ENCODE results near the gene AMMECR1L. TPM values are rescaled to one million over a fixed set of nuclear protein-coding genes. Genes with fewer than 3 reads are reported as not detected.

The AMMECR1L gene
- total RNA-seq, 1 donor from 2014 or later, result 9.7 TPM

DNA sequence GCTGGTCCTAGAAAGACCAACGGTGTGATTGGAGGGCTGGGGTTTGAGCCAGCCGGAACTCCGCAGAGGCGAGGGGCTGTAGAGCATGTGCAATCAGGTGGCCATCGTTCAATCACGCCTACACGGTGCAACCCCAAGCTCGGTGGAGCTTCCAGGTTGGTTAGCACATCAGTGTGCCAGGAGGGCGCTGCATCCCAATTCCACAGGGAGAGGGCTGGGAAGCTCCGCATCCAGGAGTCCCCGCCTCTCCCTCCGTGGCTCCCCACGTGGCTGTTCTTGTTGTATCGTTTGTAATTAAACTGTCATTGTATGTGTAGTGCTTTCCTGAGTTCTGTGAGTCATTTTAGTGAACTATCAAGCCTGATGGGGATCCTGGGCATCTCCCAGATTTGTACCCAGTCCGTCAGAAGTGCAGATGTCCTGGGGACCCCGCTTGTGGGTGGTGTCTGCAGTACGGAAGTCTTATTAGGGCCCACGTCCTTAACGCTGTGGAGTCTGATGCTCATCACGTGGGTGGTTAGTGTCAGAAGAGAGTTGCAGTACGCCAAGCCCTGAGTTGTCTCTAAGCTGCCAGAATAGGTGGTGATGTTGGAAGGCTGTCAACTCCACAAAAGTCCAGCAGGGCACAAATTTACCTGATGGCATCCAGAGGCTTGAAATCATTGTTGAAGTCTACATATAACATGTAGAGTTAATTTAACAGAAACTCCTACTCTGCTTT, 20.6 kb upstream of the AMMECR1L start:
- H3K27ac ChIP-seq (replicated peaks), result no peak overlapping the region
- H3K4me3 ChIP-seq, result no peak overlapping the region
- intact Hi-C loops (cut with micrococcal nuclease), result no loop called here
- no peaks in the 10 kb centered on the region for H3K36me3 ChIP-seq
- H3K9me3 ChIP-seq (replicated peaks), result no peaks in the 10 kb centered on the region
- no peak for DNase-seq
- peaks cover 23% of the 10 kb centered on the region for H3K27me3 ChIP-seq (ENCODE audit: low read depth)
- H3K4me1 ChIP-seq, result peaks cover 7% of the 10 kb centered on the region
- TF ChIP-seq, protein P1, sequence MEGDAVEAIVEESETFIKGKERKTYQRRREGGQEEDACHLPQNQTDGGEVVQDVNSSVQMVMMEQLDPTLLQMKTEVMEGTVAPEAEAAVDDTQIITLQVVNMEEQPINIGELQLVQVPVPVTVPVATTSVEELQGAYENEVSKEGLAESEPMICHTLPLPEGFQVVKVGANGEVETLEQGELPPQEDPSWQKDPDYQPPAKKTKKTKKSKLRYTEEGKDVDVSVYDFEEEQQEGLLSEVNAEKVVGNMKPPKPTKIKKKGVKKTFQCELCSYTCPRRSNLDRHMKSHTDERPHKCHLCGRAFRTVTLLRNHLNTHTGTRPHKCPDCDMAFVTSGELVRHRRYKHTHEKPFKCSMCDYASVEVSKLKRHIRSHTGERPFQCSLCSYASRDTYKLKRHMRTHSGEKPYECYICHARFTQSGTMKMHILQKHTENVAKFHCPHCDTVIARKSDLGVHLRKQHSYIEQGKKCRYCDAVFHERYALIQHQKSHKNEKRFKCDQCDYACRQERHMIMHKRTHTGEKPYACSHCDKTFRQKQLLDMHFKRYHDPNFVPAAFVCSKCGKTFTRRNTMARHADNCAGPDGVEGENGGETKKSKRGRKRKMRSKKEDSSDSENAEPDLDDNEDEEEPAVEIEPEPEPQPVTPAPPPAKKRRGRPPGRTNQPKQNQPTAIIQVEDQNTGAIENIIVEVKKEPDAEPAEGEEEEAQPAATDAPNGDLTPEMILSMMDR (IDR thresholded peaks at IDR 0.05; ENCODE audit: borderline replicate concordance), result no peak

DNA sequence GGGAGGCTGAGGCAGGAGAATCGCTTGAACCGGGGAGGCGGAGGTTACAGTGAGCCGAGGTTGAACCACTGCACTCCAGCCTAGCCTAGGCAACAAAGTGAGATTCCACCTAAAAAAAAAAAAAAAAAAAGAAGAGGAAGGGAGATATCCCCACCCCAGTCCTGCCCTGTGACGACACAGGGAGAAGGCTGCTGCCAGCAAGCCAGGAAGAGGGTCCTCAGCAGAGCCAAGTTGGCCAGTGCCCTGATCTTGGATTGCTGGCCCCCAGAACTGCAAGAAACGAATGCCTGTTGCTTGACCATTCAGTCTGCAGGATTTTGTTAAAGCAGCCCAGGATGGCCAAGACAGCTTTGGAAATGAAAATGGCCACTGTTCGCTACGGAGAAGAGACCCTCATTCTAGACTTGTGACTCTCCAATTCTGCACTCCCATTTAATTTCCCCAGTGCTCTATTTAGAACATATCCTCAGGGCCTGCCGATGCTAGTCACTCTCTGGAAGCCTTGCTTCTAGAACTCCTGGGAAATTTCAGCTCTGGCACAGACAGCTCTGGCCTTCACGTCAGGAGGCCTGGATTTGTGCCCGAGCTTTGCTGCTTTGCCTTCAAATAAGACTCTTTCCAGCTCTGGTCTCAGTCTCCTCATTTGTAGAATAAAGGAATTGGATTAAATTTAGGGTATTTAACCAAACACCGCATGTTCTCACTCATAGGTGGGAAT, 15.7 kb upstream of the AMMECR1L start:
- H3K27me3 ChIP-seq (ENCODE audit: low read depth), result peaks cover 13% of the 10 kb centered on the region
- intact Hi-C loops (cut with micrococcal nuclease), result no loop called here
- no peaks in the 10 kb centered on the region for H3K9me3 ChIP-seq (replicated peaks)
- TF ChIP-seq, protein P1 (IDR thresholded peaks at IDR 0.05; ENCODE audit: borderline replicate concordance), result no peak
- peaks cover 9% of the 10 kb centered on the region for H3K4me1 ChIP-seq
- H3K4me3 ChIP-seq, result peak overlapping the region; percentile 30
- H3K27ac ChIP-seq (replicated peaks), result peak overlapping the region; percentile 75
- H3K36me3 ChIP-seq, result no peaks in the 10 kb centered on the region
- peak; percentile 67 for DNase-seq

DNA sequence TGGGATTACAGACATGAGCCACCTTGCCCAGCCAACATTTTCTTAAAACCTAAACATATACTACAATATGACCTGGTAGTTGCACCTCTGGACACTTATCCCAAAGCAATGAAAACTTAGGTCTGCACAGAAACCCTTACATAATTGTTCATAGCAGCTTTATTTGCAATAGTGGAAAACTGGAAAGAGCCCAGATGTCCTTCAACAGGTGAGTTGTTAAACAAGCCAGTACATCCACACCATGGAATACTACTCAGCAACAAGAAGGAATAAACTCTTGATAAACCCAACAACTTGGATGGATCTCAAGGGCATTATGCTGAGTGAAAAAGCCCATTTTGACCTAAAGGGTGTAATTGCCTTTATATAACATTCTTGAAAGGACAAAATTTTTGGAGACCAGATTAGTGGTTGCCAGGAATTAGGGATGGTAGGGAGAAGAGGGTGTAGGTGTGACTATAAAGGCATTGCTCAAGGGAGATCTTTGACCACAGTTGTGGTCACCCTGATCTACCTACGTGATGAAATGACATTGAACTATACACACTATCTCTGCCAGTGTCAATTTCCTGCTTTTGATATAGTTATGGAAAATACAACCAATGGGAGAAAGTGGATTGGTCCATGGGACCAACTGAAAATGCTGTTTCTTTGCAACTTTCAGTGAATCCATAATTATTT, 11.9 kb upstream of the AMMECR1L start:
- DNase-seq, result no peak
- no peaks in the 10 kb centered on the region for H3K27me3 ChIP-seq (ENCODE audit: low read depth)
- intact Hi-C loops (cut with micrococcal nuclease), result no loop called here

DNA sequence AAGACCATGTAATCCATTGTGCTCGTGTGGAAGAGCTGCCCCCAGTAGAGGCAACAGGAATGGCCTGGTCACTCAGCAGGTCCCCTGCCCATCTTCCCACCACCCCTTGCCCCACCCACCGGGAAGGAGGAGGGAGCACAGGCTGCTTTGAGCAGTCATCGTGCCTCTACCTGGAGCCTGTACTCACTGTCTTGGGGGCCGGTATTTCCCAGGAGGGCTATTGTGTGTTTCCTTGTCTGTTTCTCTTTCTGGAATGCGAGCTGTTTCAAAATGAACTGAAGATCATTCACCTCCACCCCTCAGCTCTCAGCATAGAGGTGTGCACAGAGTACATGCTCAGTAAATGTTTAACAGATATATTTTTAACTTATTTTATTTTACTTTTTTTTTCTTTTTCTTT, 7.7 kb upstream of the AMMECR1L start:
- Histone ChIP-seq H3K36me3 (no peaks in the 10 kb centered on the region), H3K27me3 (ENCODE audit: low read depth) (no peaks in the 10 kb centered on the region), H3K9me3 (replicated peaks) (no peaks in the 10 kb centered on the region), H3K4me1 (peaks cover 12% of the 10 kb centered on the region), H3K27ac (replicated peaks) (peak overlapping the region; percentile 77), H3K4me3 (peak overlapping the region; percentile 34)
- TF ChIP-seq, protein P1 (IDR thresholded peaks at IDR 0.05; ENCODE audit: borderline replicate concordance), result no peak
- DNase-seq, result no peak
- intact Hi-C loops (cut with micrococcal nuclease), result no loop called here

More for the DNA sequence above, 11.9 kb upstream of the AMMECR1L start:
- Histone ChIP-seq H3K4me3 (no peak overlapping the region), H3K9me3 (replicated peaks) (no peaks in the 10 kb centered on the region), H3K36me3 (no peaks in the 10 kb centered on the region), H3K27ac (replicated peaks) (no peak overlapping the region), H3K4me1 (peaks cover 19% of the 10 kb centered on the region)
- TF ChIP-seq, protein P1 (IDR thresholded peaks at IDR 0.05; ENCODE audit: borderline replicate concordance), result no peak

DNA sequence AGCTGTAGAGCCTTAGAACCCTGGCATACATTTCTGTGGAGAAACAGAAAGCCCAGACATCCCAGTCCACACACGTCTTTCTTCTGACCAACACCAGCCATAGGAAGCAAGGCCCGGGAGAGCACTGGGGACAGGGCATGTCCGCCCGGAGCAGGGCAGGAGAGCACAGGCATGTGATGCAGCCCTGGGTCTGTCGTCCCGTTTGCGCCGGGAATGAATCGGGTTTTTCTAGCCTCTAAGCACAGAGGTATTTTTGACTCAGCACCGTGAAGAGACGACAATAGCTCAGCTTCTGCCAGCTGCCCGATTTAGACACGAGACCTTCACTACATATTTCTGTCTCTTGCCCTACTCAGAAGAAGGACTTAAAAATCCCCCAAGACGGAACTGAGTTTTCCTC, 7.3 kb upstream of the AMMECR1L start:
- intact Hi-C loops (cut with micrococcal nuclease), result no loop called here
- DNase-seq, result peak; percentile 18

More for the DNA sequence above, 7.3 kb upstream of the AMMECR1L start:
- Histone ChIP-seq H3K27me3 (ENCODE audit: low read depth) (no peaks in the 10 kb centered on the region), H3K4me3 (peak overlapping the region; percentile 34), H3K9me3 (replicated peaks) (no peaks in the 10 kb centered on the region), H3K4me1 (peaks cover 15% of the 10 kb centered on the region), H3K27ac (replicated peaks) (peak overlapping the region; percentile 77), H3K36me3 (no peaks in the 10 kb centered on the region)
- TF ChIP-seq, protein P1 (IDR thresholded peaks at IDR 0.05; ENCODE audit: borderline replicate concordance), result no peak
